ENCODE measurements around the gene TRIO.

Gene TRIO

GRCh38 chr5:14405267-14405666, 262.1 kb downstream of the TRIO start:
- DNase-seq (ENCODE audit: low read depth) = no peak
- H3K4me3 ChIP-seq (ENCODE audit: control insufficient read depth, low read depth, low read length) = no peak overlapping the region
- TF ChIP-seq CTCF (conservative IDR thresholded peaks at IDR 0.05; ENCODE audit: control insufficient read depth, insufficient read depth, low read depth, low read length) = peak; percentile 17

DNA sequence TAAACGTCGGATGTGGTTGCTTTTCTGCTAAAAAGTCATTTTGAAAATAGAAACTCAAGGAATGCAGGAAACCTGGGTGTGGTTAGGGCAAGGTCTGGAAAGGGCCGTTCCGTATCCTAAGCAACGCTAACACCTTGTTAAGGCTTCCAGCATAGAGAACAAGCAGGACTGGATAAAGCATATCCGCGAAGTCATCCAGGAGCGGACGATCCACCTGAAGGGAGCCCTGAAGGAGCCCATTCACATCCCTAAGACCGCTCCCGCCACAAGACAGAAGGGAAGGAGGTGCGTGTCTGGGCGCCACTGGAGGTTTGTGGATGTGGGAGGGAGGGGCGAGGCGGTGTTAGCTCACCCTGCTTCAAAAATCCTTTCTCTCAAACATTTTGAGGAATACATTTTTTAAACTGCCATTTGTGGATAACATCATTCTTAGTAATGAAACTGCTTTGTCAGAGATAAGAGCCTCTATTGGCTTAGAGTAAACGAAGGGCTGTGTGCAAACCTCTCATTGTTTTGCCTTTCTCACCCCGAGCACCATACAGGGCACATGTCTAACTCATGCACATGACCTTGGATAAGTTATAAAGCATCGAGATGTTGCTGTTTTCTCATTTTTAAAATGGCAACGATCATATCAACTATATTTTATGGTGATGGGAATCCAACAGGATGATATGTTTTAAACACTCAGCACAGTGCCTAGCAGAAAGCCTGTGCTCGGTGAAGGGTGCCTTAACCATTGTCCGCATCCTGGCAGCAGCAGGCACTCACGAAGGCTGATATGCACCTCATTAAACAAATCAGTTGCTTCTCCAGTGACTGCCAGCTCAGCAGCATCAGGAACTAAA, 262.8 kb downstream of the TRIO start:
- DNase-seq (ENCODE audit: low read depth) = peak; percentile 50
- no peak for TF ChIP-seq CTCF (conservative IDR thresholded peaks at IDR 0.05; ENCODE audit: control insufficient read depth, insufficient read depth, low read depth, low read length)
- no peak overlapping the region for H3K4me3 ChIP-seq (ENCODE audit: control insufficient read depth, low read depth, low read length)

GRCh38 chr5:14406554-14406849, 263.4 kb downstream of the TRIO start:
- DNase-seq (ENCODE audit: low read depth) = peak; percentile 98
- TF ChIP-seq CTCF (conservative IDR thresholded peaks at IDR 0.05; ENCODE audit: control insufficient read depth, insufficient read depth, low read depth, low read length) = no peak
- no peak overlapping the region for H3K4me3 ChIP-seq (ENCODE audit: control insufficient read depth, low read depth, low read length)

GRCh38 chr5:14407051-14407450, 263.9 kb downstream of the TRIO start:
- H3K4me3 ChIP-seq (ENCODE audit: control insufficient read depth, low read depth, low read length) = no peak overlapping the region
- peak; percentile 35 for DNase-seq (ENCODE audit: low read depth)
- TF ChIP-seq CTCF (conservative IDR thresholded peaks at IDR 0.05; ENCODE audit: control insufficient read depth, insufficient read depth, low read depth, low read length) = no peak

DNA sequence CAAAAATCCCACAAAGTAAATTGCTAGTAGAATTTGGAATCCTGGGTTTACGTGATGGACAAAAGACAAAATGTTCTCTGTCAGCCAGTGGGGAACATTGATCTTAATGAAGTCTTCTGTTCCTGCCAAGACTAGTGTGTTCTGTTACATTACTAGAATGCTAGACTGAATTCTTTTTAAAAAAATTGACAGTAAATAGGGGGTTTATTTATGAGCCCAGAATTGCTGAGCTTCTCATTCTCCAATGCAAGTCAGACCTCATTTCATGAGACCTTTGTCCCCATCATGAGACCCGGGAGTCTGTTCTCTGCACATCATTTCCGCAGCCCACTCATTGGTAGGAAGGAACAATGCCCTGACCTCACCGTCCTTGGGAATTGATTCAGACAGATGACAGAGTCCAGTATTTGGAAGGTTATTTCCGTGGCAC, 264.6 kb downstream of the TRIO start:
- no peak overlapping the region for H3K4me3 ChIP-seq (ENCODE audit: control insufficient read depth, low read depth, low read length)
- no peak for TF ChIP-seq CTCF (conservative IDR thresholded peaks at IDR 0.05; ENCODE audit: control insufficient read depth, insufficient read depth, low read depth, low read length)
- peak; percentile 97 for DNase-seq (ENCODE audit: low read depth)

DNA sequence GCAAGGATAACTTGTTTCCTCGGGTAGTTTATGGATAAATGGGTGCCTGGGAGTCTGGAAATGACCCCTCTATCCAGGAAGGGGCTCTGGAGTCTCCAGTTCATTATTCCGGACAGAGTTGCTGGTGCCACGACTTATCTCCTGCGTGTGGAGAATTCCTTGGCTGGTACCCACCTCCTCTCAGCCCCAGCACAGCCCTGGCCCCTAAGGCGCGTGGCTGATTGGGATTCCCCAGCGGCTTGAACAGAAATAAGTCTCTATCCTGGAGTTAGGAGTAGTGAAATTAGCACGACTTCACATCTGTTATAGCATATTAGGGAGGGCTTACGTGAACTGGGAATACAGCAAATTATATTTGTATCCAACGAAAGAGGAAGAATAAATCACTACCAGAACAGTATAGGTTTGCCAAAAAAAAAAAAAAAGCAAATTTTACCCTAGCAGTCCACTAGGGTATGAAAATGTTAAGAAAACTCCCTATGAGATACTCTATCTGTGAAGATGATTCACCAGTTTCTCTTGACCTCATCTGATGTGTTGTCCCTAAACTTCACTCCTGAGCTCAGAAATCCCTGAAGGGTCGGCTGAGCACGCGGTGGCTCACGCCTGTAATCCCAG, 265.9 kb downstream of the TRIO start:
- no peak overlapping the region for H3K4me3 ChIP-seq (ENCODE audit: control insufficient read depth, low read depth, low read length)
- DNase-seq (ENCODE audit: low read depth) = peak; percentile 97
- peak; percentile 45 for TF ChIP-seq CTCF (conservative IDR thresholded peaks at IDR 0.05; ENCODE audit: control insufficient read depth, insufficient read depth, low read depth, low read length)

Data from fibroblast of mammary gland (primary cell).